G401.6 (cell line): ENCODE data around the gene CCT2.

Experiments
- FAIRE-seq: peaks from 2 replicates; lab custom pipeline; 2012; peaks lifted over from hg19 to GRCh38; lab: Jason Lieb, UNC

Gene CCT2

DNA sequence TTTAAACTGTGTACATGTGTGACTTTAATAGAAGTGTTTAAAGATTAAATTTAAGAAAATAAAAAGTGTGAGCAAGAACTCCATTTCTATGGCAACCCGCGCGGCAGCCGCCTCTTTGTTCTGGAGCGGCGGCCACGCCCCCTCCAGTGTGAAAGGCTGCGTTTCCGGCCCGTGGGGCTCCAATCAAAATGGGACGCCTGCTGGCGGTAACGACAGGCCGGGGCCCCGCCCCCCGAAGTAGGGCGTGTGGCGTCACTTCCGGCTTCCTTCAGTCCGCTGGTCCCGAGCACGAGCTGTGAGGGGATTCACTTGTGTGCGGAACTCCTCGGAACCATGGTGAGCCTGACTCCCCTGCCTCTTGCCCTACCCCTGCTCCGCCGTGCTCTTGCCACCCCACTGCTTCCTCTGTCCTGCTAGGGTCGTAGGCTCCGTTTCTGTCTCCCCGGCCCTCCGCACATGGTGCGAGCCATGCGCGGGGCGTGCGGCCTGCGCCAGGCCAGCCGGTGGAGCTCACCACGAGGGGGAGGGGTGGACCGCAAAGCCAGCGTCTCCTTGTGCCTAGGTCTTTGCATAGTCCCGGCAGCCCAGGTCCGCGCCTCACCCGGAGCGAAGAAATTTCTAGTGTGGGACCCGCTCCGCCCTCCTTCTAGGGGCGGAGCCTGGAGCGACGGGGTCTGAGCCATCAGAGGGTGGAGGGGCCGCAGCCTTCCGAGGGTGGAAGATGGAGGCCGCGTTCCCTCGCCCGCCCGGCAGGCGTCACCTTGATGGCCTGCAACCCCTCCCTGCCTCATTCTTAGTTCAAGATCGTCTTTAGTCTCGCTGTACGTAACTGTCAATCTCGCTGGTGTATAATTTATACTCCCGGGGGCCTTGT, at the start of gene CCT2:
TSS of gene CCT2 (plus strand) at position 271 of the 874 bp plus-strand sequence. CDS start at position 334, 63 bp downstream.
- peak; percentile 97 for FAIRE-seq

DNA sequence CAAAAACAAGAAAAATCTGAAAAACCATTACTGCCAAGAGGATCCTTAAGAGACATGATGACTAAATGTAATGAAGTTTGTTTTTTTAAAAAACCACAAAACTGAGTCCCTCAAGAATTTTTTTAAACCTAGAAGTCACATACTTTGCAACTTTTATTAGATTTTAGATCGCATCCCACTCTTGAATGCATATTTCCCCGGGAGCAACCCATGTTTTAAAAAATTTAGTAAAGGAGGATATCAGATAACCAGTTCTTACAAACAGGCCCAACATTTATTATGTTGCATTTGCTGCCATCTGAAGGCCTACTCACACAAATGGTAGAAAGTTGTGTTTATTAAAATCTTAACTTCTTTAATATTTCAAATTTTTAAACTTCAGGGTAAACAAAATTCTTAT, 44.3 kb upstream of the CCT2 start:
- FAIRE-seq, result peak; percentile 23

GRCh38 chr12:69544087-69544486, 41.2 kb upstream of the CCT2 start:
- FAIRE-seq, result no peak

- FAIRE-seq, result no peak
Measured at GRCh38 chr12:69545081-69545480, 40.2 kb upstream of the CCT2 start.

DNA sequence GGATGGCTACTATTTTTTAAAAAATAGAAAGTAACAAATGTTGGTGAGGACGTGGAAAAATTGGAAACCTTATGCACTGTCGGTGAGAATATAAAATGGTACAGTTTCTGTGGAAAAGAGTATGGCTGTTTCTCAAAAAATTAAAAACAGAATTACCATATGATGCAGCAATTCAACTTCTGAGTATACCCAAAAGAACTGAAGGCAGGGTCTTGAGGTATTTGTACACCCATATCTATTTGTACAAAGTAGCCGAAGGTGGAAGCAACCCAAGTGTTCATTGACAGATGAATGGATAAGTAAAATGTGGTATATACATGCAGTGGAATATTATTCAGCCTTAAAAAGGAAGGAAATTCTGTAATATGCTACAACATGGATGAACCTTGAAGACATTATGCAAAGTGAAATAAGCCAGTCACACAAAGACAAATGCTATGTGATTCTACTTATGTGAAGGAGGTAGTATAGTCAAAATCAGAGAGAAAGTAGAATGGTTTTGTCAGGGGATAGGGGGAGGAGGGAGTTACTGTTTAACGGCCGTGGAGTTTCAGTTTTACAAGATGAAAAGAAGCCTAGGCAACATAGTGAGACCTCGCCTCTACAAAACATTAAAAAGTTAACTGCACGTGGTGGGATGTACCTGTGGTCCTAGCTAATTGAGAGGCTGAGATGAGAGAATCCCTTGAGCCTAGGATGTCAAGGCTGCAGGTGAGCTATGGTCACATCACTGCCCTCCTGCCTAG, 38.4 kb upstream of the CCT2 start:
- no peak for FAIRE-seq

DNA sequence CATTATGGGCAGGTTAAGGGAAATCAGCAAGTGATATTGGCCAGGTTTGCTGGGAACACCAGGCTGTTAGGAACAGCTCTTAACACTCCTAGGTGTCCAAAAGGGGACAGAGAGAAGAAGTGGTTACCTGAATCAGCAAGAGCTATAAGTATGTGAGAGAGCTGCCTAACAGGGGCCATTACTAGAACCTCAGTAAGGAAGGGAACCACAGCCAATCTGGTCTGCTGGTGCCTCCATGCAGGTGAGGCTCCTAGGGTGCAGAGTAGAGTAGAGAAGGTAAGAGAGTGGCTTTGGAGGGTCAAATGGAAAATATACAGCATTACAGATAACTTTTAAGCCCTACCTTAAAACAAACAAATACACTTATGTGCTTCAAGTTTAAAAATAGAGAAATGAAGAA, 36.6 kb upstream of the CCT2 start:
- no peak for FAIRE-seq

DNA sequence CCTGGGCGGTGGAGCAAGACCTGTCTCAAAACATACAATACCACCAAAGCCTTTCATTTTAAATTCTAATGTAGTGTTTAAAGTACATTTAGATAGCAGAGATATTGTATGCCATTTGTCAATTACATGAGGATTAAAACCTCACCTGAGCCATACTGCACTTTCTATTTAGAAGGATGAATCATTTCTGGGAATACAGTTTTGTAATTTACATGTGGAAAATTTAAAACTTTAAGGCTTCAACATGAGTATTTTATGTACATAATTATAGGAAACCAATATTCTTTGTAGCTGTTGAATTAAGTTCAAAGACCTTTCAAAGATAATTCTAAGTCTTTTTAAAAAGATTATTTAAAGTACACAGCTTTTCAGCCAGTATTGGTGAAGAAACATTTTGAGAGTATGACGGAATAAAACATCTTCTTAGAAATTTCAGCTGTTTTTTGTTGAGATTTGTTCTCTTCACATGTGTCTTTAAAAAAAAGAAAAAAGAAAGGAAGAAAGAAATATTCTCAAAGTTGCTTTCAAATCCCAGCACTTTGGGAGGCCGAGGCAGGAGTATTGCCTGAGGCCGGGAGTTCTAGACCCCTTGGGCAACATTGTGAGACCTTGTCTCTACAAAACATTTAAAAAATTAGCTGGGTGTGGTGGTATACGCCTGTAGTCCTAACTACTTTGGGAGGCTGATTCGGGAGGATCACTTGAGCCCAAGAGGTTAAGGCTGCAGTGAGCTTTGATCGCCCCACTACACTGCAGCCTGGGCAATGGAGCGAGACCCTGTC, 34.5 kb upstream of the CCT2 start:
- no peak for FAIRE-seq

DNA sequence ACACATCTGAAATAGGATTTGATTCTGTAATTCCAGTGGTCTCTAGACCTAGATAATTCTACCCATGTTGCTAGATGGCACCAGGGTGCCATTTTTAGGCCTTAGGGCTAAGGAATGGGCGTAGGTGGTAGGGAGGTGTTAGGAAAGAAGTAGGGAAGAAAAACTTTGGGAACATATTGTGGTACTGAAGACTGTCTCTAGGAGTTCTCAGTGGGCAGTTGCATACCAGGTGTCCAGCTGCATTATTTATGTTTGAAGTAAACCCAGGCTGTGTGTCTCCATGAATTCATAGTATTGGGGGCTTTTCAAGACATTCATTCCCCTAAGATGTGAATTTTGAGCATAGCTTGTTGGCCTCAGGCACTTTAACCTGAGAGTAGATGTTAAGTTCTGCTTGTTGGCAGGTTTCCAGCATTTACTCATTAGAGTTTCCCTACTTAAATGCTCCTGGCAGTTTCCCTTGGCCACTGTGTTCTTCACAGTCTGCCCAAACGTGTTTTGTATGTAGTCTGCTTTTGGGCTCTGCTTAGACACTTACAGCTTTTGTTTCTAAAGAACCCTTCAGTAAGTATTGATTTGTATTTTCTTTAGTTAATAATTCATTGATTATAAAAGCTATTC, 31.5 kb upstream of the CCT2 start:
- no peak for FAIRE-seq

DNA sequence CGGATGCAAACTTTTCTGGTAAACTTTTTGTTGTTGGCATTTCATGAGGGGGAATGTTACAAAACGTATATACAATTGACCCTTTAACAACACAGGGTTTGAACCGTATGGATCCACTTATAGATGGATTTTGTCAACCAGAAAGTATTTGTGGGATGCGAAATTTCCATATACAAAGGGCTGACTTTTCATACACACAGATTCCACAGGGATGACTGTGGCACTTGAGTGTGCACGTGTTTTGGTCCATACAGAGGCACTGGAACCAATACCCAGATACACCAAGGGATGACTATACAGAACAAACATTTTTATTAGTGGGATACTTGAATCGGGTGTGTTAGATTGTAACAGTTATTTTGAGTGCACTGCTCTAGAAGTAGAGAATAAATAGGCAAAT, 29.8 kb upstream of the CCT2 start:
- no peak for FAIRE-seq

GRCh38 chr12:69556383-69556782, 28.9 kb upstream of the CCT2 start:
- no peak for FAIRE-seq

- FAIRE-seq, result no peak
Measured at GRCh38 chr12:69563166-69563762, 22.0 kb upstream of the CCT2 start.

DNA sequence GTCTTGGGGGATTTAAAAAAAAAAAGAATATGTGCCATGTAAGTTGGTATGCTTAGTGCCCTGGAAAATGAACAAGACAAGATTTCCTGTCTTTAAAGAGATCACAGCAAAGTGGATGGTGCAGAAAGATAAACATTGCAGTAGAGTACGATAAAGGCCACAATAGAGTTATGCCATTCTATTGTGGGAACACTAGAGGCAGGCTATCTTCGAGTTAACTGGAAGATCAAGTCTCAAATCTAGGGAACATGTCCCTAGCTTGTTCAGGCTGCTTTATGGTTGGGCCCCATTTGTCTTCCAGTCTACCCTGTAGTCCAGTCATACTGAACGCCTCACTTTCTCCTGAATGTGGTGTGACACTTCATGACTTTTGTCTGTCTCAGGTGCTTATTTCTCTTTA, 18.7 kb upstream of the CCT2 start:
- no peak for FAIRE-seq

- no peak for FAIRE-seq
Measured at GRCh38 chr12:69569236-69569635, 16.0 kb upstream of the CCT2 start.

GRCh38 chr12:69570000-69570516, 15.2 kb upstream of the CCT2 start:
- no peak for FAIRE-seq

DNA sequence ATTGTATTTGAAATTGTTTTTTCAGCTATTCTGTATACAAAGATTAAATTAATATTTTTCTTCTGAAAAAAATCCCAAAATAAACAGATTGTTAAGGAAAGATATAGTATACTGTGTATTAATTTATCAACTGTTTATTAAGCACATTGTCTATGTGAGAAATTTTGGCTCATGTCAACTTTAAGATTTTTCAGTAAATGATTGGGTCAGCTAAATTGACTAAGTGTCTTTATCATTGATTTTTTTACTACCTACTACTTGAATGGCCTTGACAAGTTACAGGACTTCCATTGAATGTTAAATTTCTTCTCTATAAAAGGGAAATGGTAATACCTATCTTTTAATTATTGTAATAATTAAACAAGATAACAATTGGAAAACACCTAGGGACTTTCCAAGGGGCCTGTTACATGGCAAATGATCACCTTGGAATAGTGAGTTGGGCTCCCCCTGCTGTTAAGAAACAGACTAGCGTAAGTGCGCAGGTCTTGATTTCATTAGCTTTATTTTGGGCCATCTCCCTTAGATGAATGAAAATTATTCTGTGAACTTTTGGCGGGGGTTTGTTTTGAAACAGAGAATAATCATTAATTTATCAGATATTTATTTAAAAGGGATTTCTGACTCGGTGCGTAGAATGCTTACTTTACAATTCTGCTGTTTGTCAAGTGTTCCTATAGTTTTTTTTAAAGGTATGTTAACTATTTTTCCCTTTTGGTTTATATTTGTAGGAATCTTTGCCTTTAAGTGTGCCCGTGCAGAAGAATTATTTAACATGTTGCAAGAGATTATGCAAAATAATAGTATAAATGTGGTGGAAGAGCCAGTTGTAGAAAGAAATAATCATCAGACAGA, 14.5 kb upstream of the CCT2 start:
- FAIRE-seq, result peak; percentile 95

- no peak for FAIRE-seq
Measured at GRCh38 chr12:69575346-69575745, 9.9 kb upstream of the CCT2 start.

DNA sequence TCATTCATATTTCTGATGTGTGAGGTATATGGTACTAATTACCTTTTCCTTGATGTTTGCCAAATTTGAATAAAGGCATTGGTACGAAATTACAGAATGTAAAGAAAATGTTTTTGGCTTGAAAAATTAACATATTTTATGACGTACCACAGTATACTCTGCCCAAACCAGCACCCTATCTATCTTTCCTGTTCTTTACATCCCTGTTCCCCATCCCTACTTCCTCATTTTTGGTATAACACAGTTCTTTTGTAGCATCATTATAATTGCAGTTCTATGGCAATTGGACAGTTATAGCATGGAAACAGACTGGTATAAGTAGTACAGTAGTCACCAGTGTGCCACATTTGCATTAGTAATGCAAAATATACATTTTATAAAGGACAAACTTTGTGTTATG, 7.0 kb upstream of the CCT2 start:
- FAIRE-seq, result no peak

DNA sequence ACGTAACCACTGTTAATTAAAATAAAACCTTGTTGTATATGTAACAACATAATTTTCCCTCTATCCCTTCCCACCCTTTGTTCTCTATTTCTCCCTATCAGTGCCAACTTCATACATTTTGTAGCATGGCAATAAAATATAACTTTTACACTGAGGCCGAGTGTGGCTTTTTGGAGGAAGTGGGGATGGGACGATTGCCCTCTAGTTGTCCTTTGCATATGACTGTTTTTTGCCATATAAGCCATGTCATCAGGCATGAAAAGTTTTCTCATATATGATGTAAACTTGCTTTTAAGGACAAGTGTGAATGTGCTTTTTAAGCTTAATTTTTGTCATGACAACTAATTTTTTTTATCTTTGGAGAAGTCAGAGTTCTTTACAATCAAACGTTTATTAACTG, 6.2 kb upstream of the CCT2 start:
- no peak for FAIRE-seq

- no peak for FAIRE-seq
Measured at GRCh38 chr12:69580074-69580473, 5.2 kb upstream of the CCT2 start.

- FAIRE-seq, result no peak
Measured at GRCh38 chr12:69583203-69583602, 2.1 kb upstream of the CCT2 start.

DNA sequence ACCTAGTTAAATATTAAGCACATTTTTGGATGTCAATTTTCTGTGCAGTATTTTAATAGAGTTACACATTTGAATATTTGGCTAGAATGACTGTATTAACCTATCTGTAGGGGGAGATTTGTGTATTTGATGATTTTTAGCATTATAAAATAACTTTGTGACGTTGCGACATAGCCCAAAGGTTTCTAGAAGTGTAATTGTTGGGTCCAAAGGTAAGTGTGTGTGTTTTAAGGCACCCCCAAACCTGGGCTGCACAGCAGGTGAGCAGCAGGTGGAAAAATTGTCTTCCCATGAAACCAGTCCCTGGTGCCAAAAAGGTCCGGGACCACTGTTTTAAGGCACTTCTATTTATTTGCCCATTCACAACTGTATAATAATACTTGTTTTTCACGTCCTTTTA, 3.3 kb downstream of the CCT2 start:
- FAIRE-seq, result no peak
